NCI-H2107 treated with DMSO at 0.1 percent for 48 hours (cell line): Measurements from ENCODE around the gene MTHFD2L.
"Not testable (repeated sequence)": the region's sequence is repeated elsewhere in the genome, so short reads cannot be mapped to it uniquely, and the experiment has no call there.

Source experiments
- DNase-seq: peaks from one replicate; lab custom pipeline; 2025; ENCODE audit not compliant: unreplicated experiment; lab: John Stamatoyannopoulos, UW

The MTHFD2L gene

GRCh38 chr4:74157561-74158465, at the start of gene MTHFD2L:
Gene MTHFD2L (plus strand): TSS chr4:74158118. CDS start chr4:74158139, 21 bp downstream.
- DNase-seq: peak; percentile 56

GRCh38 chr4:74108457-74109115, 49.3 kb upstream of the MTHFD2L start:
- DNase-seq: no peak

GRCh38 chr4:74109116-74109869, 48.6 kb upstream of the MTHFD2L start:
- no peak for DNase-seq

GRCh38 chr4:74109870-74110605, 47.9 kb upstream of the MTHFD2L start:
- no peak for DNase-seq

GRCh38 chr4:74110670-74111069, 47.2 kb upstream of the MTHFD2L start:
- no peak for DNase-seq

- DNase-seq: no peak
Observed at GRCh38 chr4:74111306-74111975, 46.5 kb upstream of the MTHFD2L start.

GRCh38 chr4:74111990-74112389, 45.9 kb upstream of the MTHFD2L start:
- DNase-seq: no peak

- no peak for DNase-seq
Observed at GRCh38 chr4:74112399-74113105, 45.4 kb upstream of the MTHFD2L start.

- DNase-seq: no peak
Observed at GRCh38 chr4:74114234-74114633, 43.7 kb upstream of the MTHFD2L start.

GRCh38 chr4:74117024-74117534, 40.8 kb upstream of the MTHFD2L start:
- no peak for DNase-seq

- no peak for DNase-seq
Observed at GRCh38 chr4:74118600-74119338, 39.1 kb upstream of the MTHFD2L start.

- DNase-seq: no peak
Observed at GRCh38 chr4:74120086-74120485, 37.8 kb upstream of the MTHFD2L start.

- DNase-seq: no peak
Observed at GRCh38 chr4:74121643-74122579, 36.0 kb upstream of the MTHFD2L start.

- DNase-seq: peak; percentile 93
Observed at GRCh38 chr4:74123065-74123728, 34.7 kb upstream of the MTHFD2L start.

- no peak for DNase-seq
Observed at GRCh38 chr4:74125029-74125428, 32.9 kb upstream of the MTHFD2L start.

GRCh38 chr4:74127745-74128144, 30.2 kb upstream of the MTHFD2L start:
- DNase-seq: no peak

- DNase-seq: not testable (repeated sequence)
Observed at GRCh38 chr4:74130843-74131242, 27.1 kb upstream of the MTHFD2L start.
